Transverse colon (tissue), 4 donors: ENCODE data around the gene ANAPC2. TPM values are rescaled to one million over a fixed set of nuclear protein-coding genes. Genes with fewer than 3 reads are reported as not detected.

Experiments used
- DNase-seq: peaks from one replicate; pipeline ENCODE4 v3.0.0-alpha.2; 2019
- H3K27ac ChIP-seq, 4 donors: fragments of 200-600 bp; sonication (generic); 2 replicates each; pipeline ENCODE4 v1.5.1; 2016 to 2018; ENCODE audit warnings: inconsistent platforms in 4 of 4
- H3K27me3 ChIP-seq: fragments of 200-600 bp; sonication (generic); 2 replicates; pipeline ENCODE4 v1.5.1; 2017; ENCODE audit warnings: inconsistent platforms
- H3K36me3 ChIP-seq, 4 donors: fragments of 200-600 bp; sonication (generic); 2 replicates each; pipeline ENCODE4 v1.5.1; 2017 to 2019; ENCODE audit warnings: inconsistent platforms in 4 of 4
- H3K4me1 ChIP-seq, 4 donors: fragments of 200-600 bp; sonication (generic); 2 replicates each; pipeline ENCODE4 v1.5.1; 2017 to 2020; ENCODE audit warnings: inconsistent platforms in 4 of 4
- H3K4me3 ChIP-seq, 4 donors: fragments of 200-600 bp; sonication (generic); 1 replicate in 1 of 4; 2 replicates in 3 of 4; pipeline versions ENCODE4 v1.5.1 to v1.6.1; 2017 to 2019; ENCODE audit warnings: inconsistent platforms in 4 of 4
- H3K9me3 ChIP-seq, 2 donors: fragments of 200-600 bp; sonication (generic); 2 replicates each; pipeline ENCODE4 v1.5.1; 2017 to 2019; ENCODE audit warnings: inconsistent platforms in 2 of 2
- CTCF ChIP-seq, 5 experiments: fragments of 200-600 bp in 3 of 5; fragments of 450-650 bp in 2 of 5; sonication (generic) in 3 of 5; IDR thresholded peaks; 1 replicate in 2 of 5; 2 replicates in 3 of 5; pipeline ENCODE4 v1.5.1; 2016 to 2017; ENCODE audit warnings: antibody characterized with exemption in 5 of 5, inconsistent platforms in 3 of 5, mild to moderate bottlenecking in 2 of 5, moderate library complexity in 1 of 5
- EP300 ChIP-seq: sonication (generic); formaldehyde crosslinking; IDR thresholded peaks from one replicate; pipeline ENCODE4 v1.6.1; 2017; ENCODE audit warnings: antibody characterized with exemption, low read depth
- POLR2A ChIP-seq: fragments of 450-650 bp; IDR thresholded peaks from one replicate; pipeline ENCODE4 v1.6.1; 2016; ENCODE audit warnings: antibody characterized with exemption, mild to moderate bottlenecking, moderate library complexity
- POLR2AphosphoS5 ChIP-seq, 3 donors: sonication (generic); formaldehyde crosslinking; IDR thresholded peaks; one replicate each; pipeline ENCODE4 v1.6.1; 2016; ENCODE audit warnings: antibody characterized with exemption in 3 of 3
- WGBS, 2 donors: methylation state at CpG; one replicate each; pipeline ENCODE4 v1.1.5; 2018; ENCODE audit warnings: low coverage in 1 of 2; 5-methylcytosine and 5-hydroxymethylcytosine counted together
- in situ Hi-C, 4 donors: fragments of 200-750 bp; cut with MboI; loops; one replicate each; pipeline versions ENCODE4 v1.15.0 to v1.15.1; 2017; ENCODE audit warnings: low sequenced_read_pairs in 3 of 4, low pct_ligation_motif_present in 1 of 4, low pct_unique_long_range_greater_than_20kb in 1 of 4
- intact Hi-C: fragments of 100-400 bp; cut with DNase I; formaldehyde crosslinking; loops from one replicate; pipeline ENCODE4 v1.15.1; 2023; ENCODE audit warnings: low total_unique reads
- total RNA-seq, 4 donors: library from RNA; depleted of rRNA; stranded (reverse); fragments of >200 nt; gene quantifications; one replicate each; pipeline ENCODE4 v1.1.0, GENCODE V29; 2016

Gene ANAPC2
- total RNA-seq, 4 donors from 2014 or later, result 37.0 to 176 (median 70.3) TPM

- intact Hi-C loops, result no loop called here
- Histone ChIP-seq H3K9me3 (no peaks in the 10 kb centered on the region), H3K27ac (no peak overlapping the region), H3K36me3 (peaks cover 0 to 28% (median 9%) of the 10 kb centered on the region in 4 donors), H3K4me3 (no peak overlapping the region), H3K4me1 (peaks cover 36 to 41% (median 39%) of the 10 kb centered on the region in 4 donors), H3K27me3 (no peaks in the 10 kb centered on the region)
- in situ Hi-C loops, result no loop called here
- 93% methylated on average over 15 of the region's 19 CpGs; no CpG with 5 or more reads in 1 of the 2 donors for WGBS, 2 donors
- DNase-seq, result no peak
- no peak for TF ChIP-seq POLR2AphosphoS5 (IDR thresholded peaks at IDR 0.05)
- TF ChIP-seq CTCF (IDR thresholded peaks at IDR 0.05), result no peak
- TF ChIP-seq EP300, result no peak
- no peak for TF ChIP-seq POLR2A
Measured at GRCh38 chr9:137185921-137186320, 2.4 kb downstream of the ANAPC2 start.

DNA sequence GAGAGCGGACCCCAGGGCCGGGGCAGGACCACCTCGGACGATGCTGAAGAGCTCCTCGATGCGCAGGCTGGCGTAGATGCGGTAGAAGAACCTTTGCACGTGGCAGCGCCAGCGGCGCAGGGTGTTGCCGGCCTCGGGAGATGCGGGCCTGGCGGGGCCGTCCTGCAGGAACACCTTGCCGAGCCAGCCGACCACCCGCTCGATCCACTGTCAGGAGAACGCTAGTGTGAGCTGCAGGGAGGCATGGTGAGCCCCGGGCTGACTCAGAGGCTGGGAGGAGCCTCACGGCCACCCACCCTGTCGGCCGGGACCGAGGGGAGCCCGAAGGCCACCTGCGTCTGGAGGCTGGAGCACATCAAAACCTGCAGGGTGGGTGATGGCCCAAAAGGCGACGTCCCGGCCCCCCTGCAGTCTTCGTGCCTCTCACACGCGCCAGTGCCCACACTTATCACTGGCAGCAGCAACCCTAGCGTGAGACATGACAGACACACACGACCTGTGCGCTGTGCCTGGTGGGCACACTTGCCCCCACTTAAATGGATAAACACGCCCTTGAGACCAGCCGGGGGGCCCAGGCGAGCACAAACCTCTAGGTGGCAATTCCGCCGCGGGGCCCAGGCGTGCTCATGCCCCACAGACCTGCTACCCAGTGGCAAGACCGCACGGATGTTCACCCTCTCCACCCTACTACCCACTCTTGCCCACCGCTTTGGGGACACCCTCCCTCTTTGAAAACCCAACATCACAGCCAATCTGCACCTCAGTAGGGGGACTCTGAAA lies 3.3 kb downstream of the ANAPC2 start:
- H3K36me3 ChIP-seq, result peaks cover 0 to 35% (median 12%) of the 10 kb centered on the region in 4 donors
- H3K27ac ChIP-seq, result no peak overlapping the region
- H3K9me3 ChIP-seq, result no peaks in the 10 kb centered on the region
- intact Hi-C loops (no loop called here), in situ Hi-C loops (no loop called here)
- WGBS, 2 donors, result 94 to 100% methylated on average over 2 to 39 of the region's 48 CpGs
- no peak for DNase-seq
- H3K27me3 ChIP-seq, result no peaks in the 10 kb centered on the region
- H3K4me1 ChIP-seq, result peaks cover 28 to 33% (median 31%) of the 10 kb centered on the region in 4 donors
- TF ChIP-seq POLR2AphosphoS5 (IDR thresholded peaks at IDR 0.05) (no peak), POLR2A (no peak), EP300 (no peak), CTCF (IDR thresholded peaks at IDR 0.05) (no peak)
- no peak overlapping the region for H3K4me3 ChIP-seq

DNA sequence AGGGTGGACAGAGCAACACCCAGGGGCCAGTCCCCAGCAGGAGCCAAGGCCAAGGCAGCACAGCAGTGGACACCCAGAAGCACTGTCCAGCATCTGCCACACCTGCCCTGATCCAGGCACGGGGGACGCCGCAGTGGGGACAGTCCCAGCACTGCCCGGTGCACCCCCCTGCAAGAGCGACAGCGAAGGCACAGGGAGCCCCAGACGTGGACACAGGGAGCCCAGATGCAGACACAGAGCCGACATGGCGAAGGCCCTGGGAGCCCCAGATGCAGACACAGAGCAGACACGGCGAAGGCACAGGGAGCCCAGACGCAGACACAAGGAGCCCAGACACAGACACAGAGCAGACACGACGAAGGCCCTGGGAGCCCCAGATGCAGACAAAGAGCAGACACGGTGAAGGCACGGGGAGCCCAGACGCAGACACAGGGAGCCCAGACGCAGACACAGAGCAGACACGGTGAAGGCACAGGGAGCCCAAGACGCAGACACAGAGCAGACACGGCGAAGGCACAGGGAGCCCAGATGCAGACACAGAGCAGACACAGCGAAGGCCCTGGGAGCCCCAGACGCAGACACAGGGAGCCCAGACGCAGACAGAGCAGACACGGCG lies 4.3 kb downstream of the ANAPC2 start:
- Histone ChIP-seq H3K27me3 (no peaks in the 10 kb centered on the region), H3K27ac (no peak overlapping the region), H3K9me3 (no peaks in the 10 kb centered on the region), H3K4me1 (peaks cover 19 to 23% (median 21%) of the 10 kb centered on the region in 4 donors), H3K36me3 (peaks cover 0 to 39% (median 15%) of the 10 kb centered on the region in 4 donors), H3K4me3 (no peak overlapping the region)
- TF ChIP-seq EP300, result no peak
- no peak for TF ChIP-seq CTCF (IDR thresholded peaks at IDR 0.05)
- TF ChIP-seq POLR2A, result no peak
- TF ChIP-seq POLR2AphosphoS5 (IDR thresholded peaks at IDR 0.05), result no peak
- 88 to 92% methylated on average over 5 to 27 of the region's 27 CpGs for WGBS, 2 donors
- in situ Hi-C loops, result no loop called here
- intact Hi-C loops, result no loop called here
- no peak for DNase-seq

DNA sequence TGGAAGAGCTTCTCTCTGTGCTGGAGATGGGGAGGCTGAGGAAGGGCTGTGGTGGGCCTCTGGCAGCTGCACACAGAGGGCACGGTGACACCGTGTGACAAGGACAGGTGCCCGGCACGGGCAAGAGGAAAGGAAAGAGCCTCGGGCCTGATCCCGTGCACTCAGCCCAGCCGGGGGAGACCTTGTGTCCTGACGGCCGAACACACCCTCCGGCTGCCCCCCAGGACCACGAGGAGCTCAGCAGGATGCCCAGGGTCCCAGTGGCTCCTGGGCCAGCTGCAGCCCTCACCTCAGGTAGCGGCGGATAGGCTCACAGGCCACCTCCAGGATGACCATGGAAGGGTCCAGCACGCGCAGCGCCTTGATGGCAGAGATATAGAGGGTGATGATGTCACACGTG lies 5.5 kb downstream of the ANAPC2 start:
- Histone ChIP-seq H3K9me3 (no peaks in the 10 kb centered on the region), H3K27me3 (no peaks in the 10 kb centered on the region), H3K36me3 (peaks cover 0 to 39% (median 17%) of the 10 kb centered on the region in 4 donors), H3K4me1 (peaks cover 18 to 21% (median 19%) of the 10 kb centered on the region in 4 donors), H3K27ac (no peak overlapping the region), H3K4me3 (no peak overlapping the region)
- in situ Hi-C loops, result no loop called here
- WGBS, 2 donors, result 91% methylated on average over 9 of the region's 17 CpGs; no CpG with 5 or more reads in 1 of the 2 donors
- no peak for DNase-seq
- intact Hi-C loops, result no loop called here
- no peak for TF ChIP-seq POLR2A
- no peak for TF ChIP-seq CTCF (IDR thresholded peaks at IDR 0.05)
- no peak for TF ChIP-seq EP300
